Activated naive CD8-positive, alpha-beta T cell treated with anti-CD3 and anti-CD28 coated beads for 36 hours (primary cell): ENCODE measurements around the gene PRKD2. TPM values are rescaled to one million over a fixed set of nuclear protein-coding genes. Genes with fewer than 3 reads are reported as not detected.

Experiments
- DNase-seq: peaks from one replicate; pipeline ENCODE4 v3.0.0; 2021
- H3K27ac Mint-ChIP-seq: one replicate; pipeline ENCODE4 v1.8.0; 2022; ENCODE audit warnings: mild to moderate bottlenecking, moderate library complexity, mixed read lengths
- H3K27me3 Mint-ChIP-seq: one replicate; pipeline ENCODE4 v1.8.0; 2022; ENCODE audit warnings: mild to moderate bottlenecking, mixed read lengths
- H3K36me3 Mint-ChIP-seq: one replicate; pipeline ENCODE4 v1.8.0; 2021; ENCODE audit warnings: mild to moderate bottlenecking, mixed read lengths
- H3K4me1 Mint-ChIP-seq: one replicate; pipeline ENCODE4 v1.8.0; 2021; ENCODE audit warnings: mixed read lengths
- H3K4me3 Mint-ChIP-seq: one replicate; pipeline ENCODE4 v1.8.0; 2022; ENCODE audit warnings: mild to moderate bottlenecking, moderate library complexity, mixed read lengths
- H3K9me3 Mint-ChIP-seq: one replicate; pipeline ENCODE4 v1.8.0; 2022; ENCODE audit warnings: mixed read lengths
- total RNA-seq, 2 experiments: library from RNA; stranded (reverse); gene quantifications; one replicate each; pipeline ENCODE4 v1.2.3, GENCODE V29; 2021

Gene PRKD2
- total RNA-seq, 2 experiments from 2014 or later = 68.6 to 76.2 TPM

DNA sequence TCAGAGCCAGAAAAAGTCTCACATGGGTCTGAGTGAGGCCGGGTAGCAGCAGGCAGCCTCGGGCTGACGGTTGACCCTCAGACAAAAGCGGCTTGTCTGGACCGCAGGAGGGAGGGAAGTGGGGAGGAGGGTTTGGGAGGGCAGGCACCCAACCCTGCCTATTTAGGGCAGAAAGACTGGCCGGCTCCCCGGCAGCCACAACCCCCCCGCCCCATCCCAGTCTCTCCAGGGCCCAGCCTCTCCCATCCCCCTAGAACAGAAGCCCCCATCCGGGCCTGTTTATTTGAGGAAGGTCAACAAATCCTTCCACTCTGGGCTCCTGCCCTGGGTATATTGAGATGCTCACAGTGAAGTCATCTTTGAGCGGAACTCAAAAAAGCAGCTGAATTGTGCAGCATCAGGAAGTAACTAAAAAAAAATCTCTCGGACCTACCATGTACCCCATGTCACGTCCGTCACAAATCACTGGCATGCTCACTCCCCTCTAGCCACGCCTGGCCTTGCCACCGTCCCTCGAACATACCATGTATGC is 62.2 kb downstream of the PRKD2 start:
- H3K36me3 Mint-ChIP-seq = peaks cover 6% of the 10 kb centered on the region
- no peak overlapping the region for H3K4me3 Mint-ChIP-seq
- H3K27me3 Mint-ChIP-seq = peaks cover 67% of the 10 kb centered on the region

GRCh38 chr19:46650445-46650844 is 66.5 kb downstream of the PRKD2 start:
- peaks cover 6% of the 10 kb centered on the region for H3K9me3 Mint-ChIP-seq
- no peak overlapping the region for H3K27ac Mint-ChIP-seq
- H3K27me3 Mint-ChIP-seq = peaks cover 61% of the 10 kb centered on the region
- DNase-seq = no peak
- peak overlapping the region; percentile 25 for H3K4me3 Mint-ChIP-seq
- peaks cover 10% of the 10 kb centered on the region for H3K36me3 Mint-ChIP-seq
- peaks cover 8% of the 10 kb centered on the region for H3K4me1 Mint-ChIP-seq

More for the DNA sequence above, 62.2 kb downstream of the PRKD2 start:
- Mint-ChIP-seq H3K27ac (no peak overlapping the region), H3K4me1 (peaks cover 9% of the 10 kb centered on the region), H3K9me3 (no peaks in the 10 kb centered on the region)
- DNase-seq = no peak

DNA sequence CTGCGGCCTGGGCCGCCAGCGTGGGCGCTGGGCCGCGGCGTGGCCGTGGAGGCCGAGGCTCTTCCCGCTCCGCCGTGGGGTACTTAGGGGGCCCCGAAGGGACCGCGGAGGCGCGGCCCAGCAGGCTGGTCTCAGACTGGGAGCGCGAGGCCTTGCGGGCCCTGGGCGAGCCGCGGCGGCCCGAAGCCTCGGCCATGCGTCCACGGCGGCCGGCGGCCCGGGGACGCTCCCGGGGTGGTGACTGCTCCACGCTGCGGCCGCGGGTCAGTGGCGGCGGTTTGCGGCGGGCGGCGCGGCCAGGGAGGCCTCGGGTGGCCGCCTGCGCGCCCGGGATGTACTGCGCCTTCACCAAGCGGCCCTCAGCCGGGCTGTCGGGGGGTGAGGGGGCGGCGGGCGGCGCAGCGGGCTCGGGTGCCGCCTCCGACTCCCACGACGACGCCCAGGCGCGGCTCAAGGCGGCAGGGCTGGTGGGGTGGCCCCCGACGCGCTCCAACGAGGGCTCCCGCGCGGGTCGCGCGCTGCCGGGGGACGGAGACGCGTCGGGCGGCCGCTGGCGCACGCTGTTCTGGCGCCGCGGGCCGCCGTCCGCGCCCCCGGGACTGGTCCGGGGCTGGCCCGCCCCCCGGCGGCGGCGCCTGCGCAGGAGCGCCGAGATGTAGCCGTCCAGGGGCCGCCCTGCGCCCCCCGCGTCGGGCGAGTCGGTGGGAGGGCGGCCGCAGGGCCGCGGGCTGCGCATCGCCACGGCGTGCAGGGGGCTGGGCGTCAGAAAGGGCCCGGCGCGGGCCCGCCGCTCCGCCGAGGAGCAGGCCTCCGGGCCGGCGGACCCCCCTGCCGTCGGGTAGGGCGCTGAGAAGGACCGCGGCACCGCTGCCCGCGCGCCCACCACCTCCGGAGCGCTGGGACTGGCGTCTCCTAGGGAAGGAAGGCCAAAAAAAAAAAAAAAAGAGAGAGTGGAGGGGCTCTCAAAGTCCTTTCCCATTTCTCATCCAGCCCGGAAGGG is 67.7 kb downstream of the PRKD2 start:
- peaks cover 10% of the 10 kb centered on the region for H3K36me3 Mint-ChIP-seq
- H3K4me3 Mint-ChIP-seq = no peak overlapping the region
- peaks cover 8% of the 10 kb centered on the region for H3K4me1 Mint-ChIP-seq
- no peak overlapping the region for H3K27ac Mint-ChIP-seq
- peaks cover 6% of the 10 kb centered on the region for H3K9me3 Mint-ChIP-seq
- DNase-seq = no peak
- H3K27me3 Mint-ChIP-seq = peaks cover 55% of the 10 kb centered on the region

- peak overlapping the region; percentile 16 for H3K4me3 Mint-ChIP-seq
- H3K27me3 Mint-ChIP-seq = peaks cover 46% of the 10 kb centered on the region
- H3K4me1 Mint-ChIP-seq = peaks cover 8% of the 10 kb centered on the region
- no peak overlapping the region for H3K27ac Mint-ChIP-seq
- H3K36me3 Mint-ChIP-seq = peaks cover 10% of the 10 kb centered on the region
- peaks cover 6% of the 10 kb centered on the region for H3K9me3 Mint-ChIP-seq
- no peak for DNase-seq
These were observed 68.6 kb downstream of the PRKD2 start for GRCh38 chr19:46648060-46648960.

- Mint-ChIP-seq H3K27ac (no peak overlapping the region), H3K4me3 (no peak overlapping the region), H3K27me3 (peaks cover 42% of the 10 kb centered on the region), H3K9me3 (peaks cover 6% of the 10 kb centered on the region), H3K4me1 (peaks cover 8% of the 10 kb centered on the region), H3K36me3 (peaks cover 10% of the 10 kb centered on the region)
- no peak for DNase-seq
These were observed 70.5 kb downstream of the PRKD2 start for GRCh38 chr19:46646402-46646801.

DNA sequence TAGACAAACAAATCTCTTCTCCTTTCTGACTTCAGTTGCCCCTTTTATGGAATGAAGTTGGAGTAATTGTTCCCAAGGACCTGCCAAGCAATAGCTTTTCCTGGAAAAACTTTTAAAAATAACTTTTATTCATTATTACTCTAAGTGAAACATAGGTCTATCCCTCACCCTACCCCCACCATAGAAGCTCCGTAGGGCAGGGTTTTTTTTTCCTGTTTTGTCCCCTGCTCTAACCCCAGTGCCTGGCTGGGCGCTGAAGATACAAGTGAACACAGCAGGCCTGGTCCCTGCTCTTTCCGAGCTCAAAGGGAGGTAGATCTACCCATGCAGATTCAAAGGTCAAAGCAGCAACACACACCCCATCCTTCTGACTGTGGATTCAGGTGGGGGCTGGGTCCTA is 72.2 kb downstream of the PRKD2 start:
- Mint-ChIP-seq H3K36me3 (peaks cover 6% of the 10 kb centered on the region), H3K27ac (no peak overlapping the region), H3K9me3 (peaks cover 6% of the 10 kb centered on the region), H3K27me3 (peaks cover 32% of the 10 kb centered on the region), H3K4me3 (no peak overlapping the region), H3K4me1 (peaks cover 5% of the 10 kb centered on the region)
- no peak for DNase-seq

- Mint-ChIP-seq H3K9me3 (no peaks in the 10 kb centered on the region), H3K27ac (no peak overlapping the region), H3K4me1 (peaks cover 2% of the 10 kb centered on the region), H3K27me3 (peaks cover 13% of the 10 kb centered on the region), H3K4me3 (no peak overlapping the region), H3K36me3 (no peaks in the 10 kb centered on the region)
- no peak for DNase-seq
These were observed 76.3 kb downstream of the PRKD2 start for GRCh38 chr19:46640656-46641055.

GRCh38 chr19:46639358-46640182 is 77.3 kb downstream of the PRKD2 start:
- Mint-ChIP-seq H3K4me1 (peaks cover 7% of the 10 kb centered on the region), H3K36me3 (no peaks in the 10 kb centered on the region), H3K4me3 (no peak overlapping the region), H3K9me3 (no peaks in the 10 kb centered on the region), H3K27me3 (peaks cover 13% of the 10 kb centered on the region), H3K27ac (no peak overlapping the region)
- peak; percentile 60 for DNase-seq

GRCh38 chr19:46637224-46637623 is 79.7 kb downstream of the PRKD2 start:
- Mint-ChIP-seq H3K4me3 (no peak overlapping the region), H3K27me3 (peaks cover 7% of the 10 kb centered on the region), H3K9me3 (no peaks in the 10 kb centered on the region), H3K36me3 (peaks cover 12% of the 10 kb centered on the region), H3K27ac (no peak overlapping the region), H3K4me1 (peaks cover 19% of the 10 kb centered on the region)
- DNase-seq = no peak

- DNase-seq = peak; percentile 54
- Mint-ChIP-seq H3K27me3 (peaks cover 7% of the 10 kb centered on the region), H3K9me3 (no peaks in the 10 kb centered on the region), H3K4me1 (peaks cover 20% of the 10 kb centered on the region), H3K27ac (no peak within 1 kb of the TSS), H3K36me3 (peaks cover 14% of the 10 kb centered on the region), H3K4me3 (peak within 1 kb of the TSS; percentile 82)
These were observed 80.8 kb downstream of the PRKD2 start, which contains the start of gene GNG8 for GRCh38 chr19:46635920-46636761. TSS of gene GNG8 (minus strand) at chr19:46636202. CDS start at chr19:46634682, 1,520 bp downstream.

DNA sequence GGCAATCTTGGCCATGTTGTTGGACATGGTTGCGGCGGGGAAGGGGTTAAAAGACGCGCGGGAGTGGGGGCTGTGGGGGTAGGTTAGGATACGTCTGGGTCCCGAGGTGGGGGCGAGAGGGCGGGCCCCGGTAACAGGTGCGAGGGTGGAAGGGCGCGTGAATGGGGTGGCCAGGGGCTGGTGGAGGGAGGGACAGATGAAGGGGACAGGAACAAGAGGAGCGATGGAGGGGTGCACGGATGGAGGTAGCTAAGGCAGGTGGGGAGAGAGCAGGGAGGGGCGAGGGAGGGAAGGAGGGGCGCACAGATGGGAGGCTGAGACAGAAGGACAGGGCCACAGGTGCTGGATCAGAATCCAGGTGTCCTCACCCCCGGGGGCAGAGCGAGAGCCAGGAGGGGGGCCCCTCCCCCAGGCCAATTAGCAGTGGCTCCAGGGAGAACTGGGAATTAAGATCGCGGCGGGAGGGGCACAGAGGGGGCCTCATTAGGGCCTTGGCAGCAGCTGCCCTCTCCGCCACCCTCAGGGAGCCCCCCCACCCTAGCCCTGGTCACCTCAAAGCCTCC is 82.2 kb downstream of the PRKD2 start:
- Mint-ChIP-seq H3K4me3 (peak overlapping the region; percentile 82), H3K36me3 (peaks cover 14% of the 10 kb centered on the region), H3K27ac (no peak overlapping the region), H3K4me1 (peaks cover 22% of the 10 kb centered on the region), H3K9me3 (no peaks in the 10 kb centered on the region), H3K27me3 (no peaks in the 10 kb centered on the region)
- no peak for DNase-seq

- peak; percentile 96 for DNase-seq
- peak overlapping the region; percentile 80 for H3K27ac Mint-ChIP-seq
These were observed 82.8 kb downstream of the PRKD2 start for GRCh38 chr19:46634045-46634655.

DNA sequence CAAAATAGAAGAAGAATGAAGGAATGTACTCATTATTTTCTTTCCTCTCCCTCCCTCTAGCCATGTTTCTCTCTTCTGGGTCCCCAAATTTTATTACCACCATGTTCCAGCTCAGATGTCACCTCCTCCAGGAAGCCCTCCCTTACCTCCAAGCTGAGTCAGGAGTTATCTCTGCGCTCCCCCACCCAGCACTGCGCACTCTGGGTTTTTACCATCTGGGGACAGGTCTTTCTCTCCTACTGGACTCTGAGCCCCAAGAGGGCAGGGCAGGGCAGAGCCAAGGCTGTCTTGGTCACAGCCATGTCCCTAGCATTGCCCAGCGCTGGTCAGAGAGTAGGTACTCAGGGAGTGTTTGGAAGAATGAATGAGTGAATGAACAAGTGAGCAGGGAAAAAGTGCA is 83.8 kb downstream of the PRKD2 start:
- Mint-ChIP-seq H3K4me3 (peak overlapping the region; percentile 83), H3K4me1 (peaks cover 22% of the 10 kb centered on the region), H3K27me3 (no peaks in the 10 kb centered on the region), H3K36me3 (peaks cover 14% of the 10 kb centered on the region), H3K27ac (peak overlapping the region; percentile 26), H3K9me3 (no peaks in the 10 kb centered on the region)
- no peak for DNase-seq

More at GRCh38 chr19:46634045-46634655, 82.8 kb downstream of the PRKD2 start:
- H3K9me3 Mint-ChIP-seq = no peaks in the 10 kb centered on the region
- H3K4me1 Mint-ChIP-seq = peaks cover 22% of the 10 kb centered on the region
- peaks cover 14% of the 10 kb centered on the region for H3K36me3 Mint-ChIP-seq
- H3K4me3 Mint-ChIP-seq = peak overlapping the region; percentile 83
- no peaks in the 10 kb centered on the region for H3K27me3 Mint-ChIP-seq
